ENCODE measurements around the gene COMMD7.

GRCh38 chr20:32784369-32785080, 41.3 kb upstream of the COMMD7 start:
- TF ChIP-seq HBP1 (CRISPR knock-in tag; IDR thresholded peaks at IDR 0.05) (no peak), ZNF512 (tag; IDR thresholded peaks at IDR 0.05) (no peak), MYC (IDR thresholded peaks at IDR 0.05; ENCODE audit: low read depth, low read length) (no peak), MYC (CRISPR knock-in tag; IDR thresholded peaks at IDR 0.05; ENCODE audit: borderline replicate concordance, low read depth) (no peak), GATA2 (CRISPR knock-in tag; IDR thresholded peaks at IDR 0.05) (no peak), CTCF (IDR thresholded peaks at IDR 0.05 in 2 of 3, conservative IDR thresholded peaks at IDR 0.05 in 1 of 3; ENCODE audit: insufficient read depth in 2 of 3, low read depth in 1 of 3, low read length in 3 of 3) (no peak), POLR2A (conservative IDR thresholded peaks at IDR 0.05) (no peak), BRD4 (IDR thresholded peaks at IDR 0.05) (no peak), EP300 (IDR thresholded peaks at IDR 0.05; ENCODE audit: low read length) (no peak), NR4A1 (CRISPR knock-in tag; IDR thresholded peaks at IDR 0.05) (no peak), NR4A1 (tag; IDR thresholded peaks at IDR 0.05) (no peak), NR2C1 (IDR thresholded peaks at IDR 0.05) (no peak), NR2C1 (tag; IDR thresholded peaks at IDR 0.05) (no peak), BHLHE40 (IDR thresholded peaks at IDR 0.05; ENCODE audit: low read length) (no peak)
- TF ChIP-seq, protein P1, sequence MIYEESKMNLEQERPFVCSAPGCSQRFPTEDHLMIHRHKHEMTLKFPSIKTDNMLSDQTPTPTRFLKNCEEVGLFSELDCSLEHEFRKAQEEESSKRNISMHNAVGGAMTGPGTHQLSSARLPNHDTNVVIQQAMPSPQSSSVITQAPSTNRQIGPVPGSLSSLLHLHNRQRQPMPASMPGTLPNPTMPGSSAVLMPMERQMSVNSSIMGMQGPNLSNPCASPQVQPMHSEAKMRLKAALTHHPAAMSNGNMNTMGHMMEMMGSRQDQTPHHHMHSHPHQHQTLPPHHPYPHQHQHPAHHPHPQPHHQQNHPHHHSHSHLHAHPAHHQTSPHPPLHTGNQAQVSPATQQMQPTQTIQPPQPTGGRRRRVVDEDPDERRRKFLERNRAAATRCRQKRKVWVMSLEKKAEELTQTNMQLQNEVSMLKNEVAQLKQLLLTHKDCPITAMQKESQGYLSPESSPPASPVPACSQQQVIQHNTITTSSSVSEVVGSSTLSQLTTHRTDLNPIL (CRISPR knock-in tag; IDR thresholded peaks at IDR 0.05): no peak
- TF ChIP-seq, protein P2, sequence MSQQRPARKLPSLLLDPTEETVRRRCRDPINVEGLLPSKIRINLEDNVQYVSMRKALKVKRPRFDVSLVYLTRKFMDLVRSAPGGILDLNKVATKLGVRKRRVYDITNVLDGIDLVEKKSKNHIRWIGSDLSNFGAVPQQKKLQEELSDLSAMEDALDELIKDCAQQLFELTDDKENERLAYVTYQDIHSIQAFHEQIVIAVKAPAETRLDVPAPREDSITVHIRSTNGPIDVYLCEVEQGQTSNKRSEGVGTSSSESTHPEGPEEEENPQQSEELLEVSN (IDR thresholded peaks at IDR 0.05; ENCODE audit: borderline replicate concordance in 1 of 2, extremely low read depth in 1 of 2, insufficient read depth in 1 of 2, insufficient read length in 1 of 2, low read depth in 1 of 2, low read length in 1 of 2, poor library complexity in 1 of 2, severe bottlenecking in 1 of 2): no peak
